CD14-positive monocyte (primary cell): ENCODE measurements around the gene FBN1. TPM values are rescaled to one million over a fixed set of nuclear protein-coding genes. Genes with fewer than 3 reads are reported as not detected.

Experiments
- DNase-seq, 3 donors: peaks; one replicate each; pipeline ENCODE4 v3.0.0-alpha.2; 2011 to 2022
- H2AFZ ChIP-seq: 2 replicates; pipeline ENCODE4 v1.6.0; 2012; ENCODE audit warnings: mild to moderate bottlenecking, low read depth, low read length, inconsistent platforms; ENCODE audit not compliant: insufficient read depth, poor library complexity, severe bottlenecking
- H3K27ac ChIP-seq, 2 donors: 1 replicate in 1 of 2; 2 replicates in 1 of 2; pipeline ENCODE4 v1.5.1; 2012 to 2013; ENCODE audit warnings: low read length in 2 of 2, control low read depth in 1 of 2, inconsistent platforms in 1 of 2, low read depth in 1 of 2, mild to moderate bottlenecking in 1 of 2
- H3K27me3 ChIP-seq, 2 donors: one replicate each; pipeline versions ENCODE4 v1.6.0 to v1.6.1; 2011 to 2013; ENCODE audit warnings: low read length in 2 of 2; ENCODE audit not compliant: control insufficient read depth in 2 of 2, insufficient read depth in 2 of 2
- H3K36me3 ChIP-seq, 2 donors: replicated peaks in 1 of 2; 1 replicate in 1 of 2; 2 replicates in 1 of 2; pipeline versions ENCODE4 v1.5.1 to v1.6.1; 2012 to 2013; ENCODE audit warnings: low read length in 2 of 2, control low read depth in 1 of 2, inconsistent platforms in 1 of 2, mild to moderate bottlenecking in 1 of 2; ENCODE audit not compliant: insufficient read depth in 2 of 2, control insufficient read depth in 1 of 2
- H3K4me1 ChIP-seq, 2 donors: 1 replicate in 1 of 2; 2 replicates in 1 of 2; pipeline versions ENCODE4 v1.5.1 to v1.6.1; 2012 to 2013; ENCODE audit warnings: low read length in 2 of 2, control low read depth in 1 of 2, inconsistent platforms in 1 of 2, mild to moderate bottlenecking in 1 of 2, moderate library complexity in 1 of 2; ENCODE audit not compliant: insufficient read depth in 2 of 2, control insufficient read depth in 1 of 2
- H3K4me2 ChIP-seq: replicated peaks from 2 replicates; pipeline ENCODE3; 2012; ENCODE audit warnings: low read length, moderate library complexity, mild to moderate bottlenecking; ENCODE audit not compliant: poor library complexity, severe bottlenecking; ENCODE audit errors: extremely low read depth
- H3K4me3 ChIP-seq, 3 experiments: fragments of 200-600 bp in 1 of 3; sonication (generic) in 1 of 3; replicated peaks in 1 of 3; 1 replicate in 2 of 3; 2 replicates in 1 of 3; pipeline ENCODE4 v1.5.1; 2011 to 2013; ENCODE audit warnings: low read length in 3 of 3, mild to moderate bottlenecking in 3 of 3, control low read depth in 2 of 3, low read depth in 2 of 3, inconsistent platforms in 1 of 3, moderate library complexity in 1 of 3
- H3K79me2 ChIP-seq: 2 replicates; pipeline ENCODE4 v1.6.0; 2012; ENCODE audit warnings: mild to moderate bottlenecking, control low read depth, inconsistent platforms, low read length, moderate library complexity; ENCODE audit not compliant: insufficient read depth
- H3K9ac ChIP-seq: 2 replicates; pipeline ENCODE4 v1.6.0; 2017; ENCODE audit warnings: low read length, mild to moderate bottlenecking; ENCODE audit not compliant: insufficient read depth, poor library complexity, severe bottlenecking
- H3K9me3 ChIP-seq, 2 donors: replicated peaks in 1 of 2; 1 replicate in 1 of 2; 2 replicates in 1 of 2; pipeline versions ENCODE4 v1.5.1 to v1.6.1; 2012 to 2013; ENCODE audit warnings: low read length in 2 of 2, control low read depth in 1 of 2; ENCODE audit not compliant: control insufficient read depth in 1 of 2, insufficient read depth in 1 of 2
- H4K20me1 ChIP-seq: 2 replicates; pipeline ENCODE4 v1.6.0; 2012; ENCODE audit warnings: mild to moderate bottlenecking, low read length, control low read depth, moderate library complexity; ENCODE audit not compliant: insufficient read depth
- H3K27ac Mint-ChIP-seq, 7 donors: one replicate each; pipeline ENCODE4 v1.8.0; 2020; ENCODE audit warnings: mild to moderate bottlenecking in 7 of 7, mixed read lengths in 7 of 7, moderate library complexity in 6 of 7, inconsistent platforms in 2 of 7
- H3K27me3 Mint-ChIP-seq, 3 donors: one replicate each; pipeline ENCODE4 v1.8.0; 2021 to 2022; ENCODE audit warnings: low read depth in 3 of 3, mild to moderate bottlenecking in 3 of 3, mixed read lengths in 3 of 3, moderate library complexity in 3 of 3, inconsistent platforms in 1 of 3
- H3K36me3 Mint-ChIP-seq, 2 donors: one replicate each; pipeline ENCODE4 v1.8.0; 2020; ENCODE audit warnings: mixed read lengths in 2 of 2, inconsistent platforms in 1 of 2, mild to moderate bottlenecking in 1 of 2
- H3K4me1 Mint-ChIP-seq: one replicate; pipeline ENCODE4 v1.8.0; 2020; ENCODE audit warnings: mild to moderate bottlenecking, mixed read lengths
- H3K4me3 Mint-ChIP-seq, 2 donors: one replicate each; pipeline ENCODE4 v1.8.0; 2020; ENCODE audit warnings: mild to moderate bottlenecking in 2 of 2, mixed read lengths in 2 of 2, moderate library complexity in 1 of 2
- H3K9me3 Mint-ChIP-seq, 7 donors: one replicate each; pipeline ENCODE4 v1.8.0; 2020 to 2022; ENCODE audit warnings: mixed read lengths in 7 of 7, mild to moderate bottlenecking in 6 of 7, moderate library complexity in 6 of 7, inconsistent platforms in 2 of 7
- WGBS: methylation state at CpG from one replicate; pipeline ENCODE4 v1.1.5; 2013; ENCODE audit warnings: missing lambda C conversion rate; ENCODE audit not compliant: insufficient coverage; 5-methylcytosine and 5-hydroxymethylcytosine counted together
- intact Hi-C, 2 donors: fragments of 100-400 bp; cut with micrococcal nuclease; formaldehyde crosslinking; loops; one replicate each; pipeline versions ENCODE4 v1.15.0 to v1.15.1; 2023
- polyA plus RNA-seq, 3 donors: library from polyadenylated mRNA; depleted of rRNA in 1 of 3; unstranded in 2 of 3; stranded (reverse) in 1 of 3; fragments of 300-500 nt in 2 of 3; fragments of >200 nt in 1 of 3; fragmentation: Illumina TruSeq in 2 of 3; gene quantifications; 1 replicate in 2 of 3; 2 replicates in 1 of 3; pipeline ENCODE4 v1.2.3, GENCODE V29; 2012 to 2021
- TF ChIP-seq, protein P1 (sequence below): fragments of 200-600 bp; IDR thresholded peaks from one replicate; pipeline ENCODE4 v1.8.0; 2022; ENCODE audit warnings: antibody characterized with exemption, mild to moderate bottlenecking

The FBN1 gene
- polyA plus RNA-seq, 3 donors: 0.29 TPM; not detected in 2

DNA sequence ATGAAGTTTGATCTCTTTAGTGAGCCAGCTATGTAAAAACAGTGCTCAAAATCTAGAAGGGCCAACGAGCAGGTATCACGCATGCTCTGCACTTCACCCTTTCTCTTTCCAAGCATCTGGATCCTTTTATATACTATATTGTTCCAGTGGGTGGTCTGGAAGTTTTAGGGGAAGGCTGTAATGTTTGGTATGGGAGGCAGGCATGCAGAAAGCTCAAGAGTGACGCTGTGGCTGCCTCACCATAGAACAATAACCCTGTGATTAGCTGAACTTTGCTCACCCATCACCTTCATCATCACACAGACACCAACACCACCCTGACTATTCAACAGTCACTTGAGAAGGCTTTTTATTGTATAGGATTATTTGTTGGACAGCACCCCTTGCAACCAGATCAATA lies 81.6 kb downstream of the FBN1 start:
- no peaks in the 10 kb centered on the region for H3K4me1 ChIP-seq
- WGBS: no CpG with 5 or more reads among the region's 3 CpGs
- no peak overlapping the region for H3K4me3 Mint-ChIP-seq
- H3K4me2 ChIP-seq: no peak overlapping the region
- H3K9me3 ChIP-seq: no peaks in the 10 kb centered on the region
- H3K9ac ChIP-seq: no peak overlapping the region
- peaks cover 0 to 5% (median 0%) of the 10 kb centered on the region in 7 donors for H3K9me3 Mint-ChIP-seq
- no peak for DNase-seq
- no peaks in the 10 kb centered on the region for H3K36me3 ChIP-seq
- H3K79me2 ChIP-seq: no peaks in the 10 kb centered on the region
- no peaks in the 10 kb centered on the region for H4K20me1 ChIP-seq
- no peak overlapping the region for H3K4me3 ChIP-seq
- H3K27me3 ChIP-seq: no peaks in the 10 kb centered on the region
- no peak overlapping the region for H3K27ac Mint-ChIP-seq
- H3K36me3 Mint-ChIP-seq: no peaks in the 10 kb centered on the region
- H3K27me3 Mint-ChIP-seq: no peaks in the 10 kb centered on the region
- TF ChIP-seq, protein P1, sequence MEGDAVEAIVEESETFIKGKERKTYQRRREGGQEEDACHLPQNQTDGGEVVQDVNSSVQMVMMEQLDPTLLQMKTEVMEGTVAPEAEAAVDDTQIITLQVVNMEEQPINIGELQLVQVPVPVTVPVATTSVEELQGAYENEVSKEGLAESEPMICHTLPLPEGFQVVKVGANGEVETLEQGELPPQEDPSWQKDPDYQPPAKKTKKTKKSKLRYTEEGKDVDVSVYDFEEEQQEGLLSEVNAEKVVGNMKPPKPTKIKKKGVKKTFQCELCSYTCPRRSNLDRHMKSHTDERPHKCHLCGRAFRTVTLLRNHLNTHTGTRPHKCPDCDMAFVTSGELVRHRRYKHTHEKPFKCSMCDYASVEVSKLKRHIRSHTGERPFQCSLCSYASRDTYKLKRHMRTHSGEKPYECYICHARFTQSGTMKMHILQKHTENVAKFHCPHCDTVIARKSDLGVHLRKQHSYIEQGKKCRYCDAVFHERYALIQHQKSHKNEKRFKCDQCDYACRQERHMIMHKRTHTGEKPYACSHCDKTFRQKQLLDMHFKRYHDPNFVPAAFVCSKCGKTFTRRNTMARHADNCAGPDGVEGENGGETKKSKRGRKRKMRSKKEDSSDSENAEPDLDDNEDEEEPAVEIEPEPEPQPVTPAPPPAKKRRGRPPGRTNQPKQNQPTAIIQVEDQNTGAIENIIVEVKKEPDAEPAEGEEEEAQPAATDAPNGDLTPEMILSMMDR: no peak
- H3K4me1 Mint-ChIP-seq: no peaks in the 10 kb centered on the region
- intact Hi-C loops: no loop called here
- no peak overlapping the region for H3K27ac ChIP-seq
- H2AFZ ChIP-seq: no peak overlapping the region

DNA sequence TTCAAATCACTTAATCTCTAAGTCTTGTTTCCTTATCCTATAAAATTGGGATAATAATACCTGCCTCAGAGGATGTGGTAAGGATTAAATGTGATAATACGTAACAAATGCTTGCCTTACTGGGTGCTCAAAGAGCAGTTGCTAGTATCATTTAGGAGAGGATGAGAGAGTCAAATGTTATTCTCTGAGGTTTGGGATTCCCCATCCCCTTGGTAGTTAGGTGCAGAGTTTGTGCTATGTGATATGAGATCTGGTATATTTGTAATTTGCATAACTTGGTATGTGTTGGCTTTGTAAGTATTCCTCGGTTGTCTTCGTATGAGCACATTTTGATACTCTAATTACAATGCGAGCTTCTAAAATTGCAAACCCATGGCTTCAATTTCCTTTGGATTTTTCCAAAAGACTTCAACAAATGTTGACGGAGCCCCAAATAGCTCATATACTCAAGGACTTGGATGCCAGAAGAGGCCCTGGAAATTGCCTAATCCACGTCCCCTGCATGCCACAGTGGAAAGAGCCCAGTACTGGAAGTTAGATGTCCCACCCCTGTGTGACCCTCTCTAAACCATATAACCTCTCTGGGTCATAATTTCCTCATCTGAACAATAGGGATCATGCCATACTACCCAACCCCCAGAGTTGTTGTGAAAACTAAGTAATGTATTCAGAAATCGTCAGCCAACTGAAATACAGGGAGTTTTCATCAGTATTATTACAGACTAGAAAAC lies 85.0 kb downstream of the FBN1 start:
- H3K36me3 Mint-ChIP-seq: no peaks in the 10 kb centered on the region
- H3K27me3 Mint-ChIP-seq: peaks cover 0 to 5% (median 3%) of the 10 kb centered on the region in 3 donors
- 93% methylated on average over 2 of the region's 7 CpGs for WGBS

More for the DNA sequence above, 85.0 kb downstream of the FBN1 start:
- Histone ChIP-seq H3K4me2 (no peak overlapping the region), H3K4me1 (no peaks in the 10 kb centered on the region), H3K79me2 (no peaks in the 10 kb centered on the region), H3K27ac (no peak overlapping the region), H3K27me3 (no peaks in the 10 kb centered on the region), H4K20me1 (no peaks in the 10 kb centered on the region), H3K9me3 (no peaks in the 10 kb centered on the region), H3K4me3 (no peak overlapping the region), H2AFZ (no peak overlapping the region), H3K9ac (no peak overlapping the region), H3K36me3 (no peaks in the 10 kb centered on the region)
- intact Hi-C loops: no loop called here
- Mint-ChIP-seq H3K4me1 (no peaks in the 10 kb centered on the region), H3K4me3 (no peak overlapping the region), H3K27ac (no peak overlapping the region), H3K9me3 (peaks cover 0 to 2% (median 0%) of the 10 kb centered on the region in 7 donors)
- TF ChIP-seq, protein P1: no peak
- DNase-seq: no peak
